ENCODE data around the gene PKDCC. TPM values are rescaled to one million over a fixed set of nuclear protein-coding genes. Genes with fewer than 3 reads are reported as not detected.

Gene PKDCC
- total and polyA plus RNA-seq, 4 donors: 2.0 to 76.0 (median 19.8) TPM

DNA sequence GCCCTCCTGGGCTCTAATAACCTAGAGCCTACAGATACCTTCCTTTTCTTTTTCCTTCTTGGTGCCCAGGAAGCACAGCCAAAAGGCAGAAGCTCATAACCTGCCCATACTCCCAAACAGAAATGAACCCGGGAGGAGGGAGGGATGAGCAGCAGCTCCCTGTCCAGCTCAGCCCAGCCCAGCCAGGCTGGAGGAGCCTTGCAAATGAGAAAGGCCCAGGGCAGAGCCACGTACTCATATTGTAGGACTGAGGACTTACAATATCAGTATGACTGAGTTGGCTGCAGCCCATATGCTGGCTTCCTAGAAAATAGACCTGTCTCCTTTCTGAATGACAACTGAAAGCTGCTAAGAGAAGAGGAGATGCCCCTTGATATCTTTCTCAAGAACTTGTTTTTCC lies 21.7 kb downstream of the PKDCC start (continued):
- TF ChIP-seq, protein P1, sequence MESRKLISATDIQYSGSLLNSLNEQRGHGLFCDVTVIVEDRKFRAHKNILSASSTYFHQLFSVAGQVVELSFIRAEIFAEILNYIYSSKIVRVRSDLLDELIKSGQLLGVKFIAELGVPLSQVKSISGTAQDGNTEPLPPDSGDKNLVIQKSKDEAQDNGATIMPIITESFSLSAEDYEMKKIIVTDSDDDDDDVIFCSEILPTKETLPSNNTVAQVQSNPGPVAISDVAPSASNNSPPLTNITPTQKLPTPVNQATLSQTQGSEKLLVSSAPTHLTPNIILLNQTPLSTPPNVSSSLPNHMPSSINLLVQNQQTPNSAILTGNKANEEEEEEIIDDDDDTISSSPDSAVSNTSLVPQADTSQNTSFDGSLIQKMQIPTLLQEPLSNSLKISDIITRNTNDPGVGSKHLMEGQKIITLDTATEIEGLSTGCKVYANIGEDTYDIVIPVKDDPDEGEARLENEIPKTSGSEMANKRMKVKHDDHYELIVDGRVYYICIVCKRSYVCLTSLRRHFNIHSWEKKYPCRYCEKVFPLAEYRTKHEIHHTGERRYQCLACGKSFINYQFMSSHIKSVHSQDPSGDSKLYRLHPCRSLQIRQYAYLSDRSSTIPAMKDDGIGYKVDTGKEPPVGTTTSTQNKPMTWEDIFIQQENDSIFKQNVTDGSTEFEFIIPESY (IDR thresholded peaks at IDR 0.05): no peak
- TF ChIP-seq FOXA2 (IDR thresholded peaks at IDR 0.05) (no peak), SP1 (IDR thresholded peaks at IDR 0.05) (no peak)

DNA sequence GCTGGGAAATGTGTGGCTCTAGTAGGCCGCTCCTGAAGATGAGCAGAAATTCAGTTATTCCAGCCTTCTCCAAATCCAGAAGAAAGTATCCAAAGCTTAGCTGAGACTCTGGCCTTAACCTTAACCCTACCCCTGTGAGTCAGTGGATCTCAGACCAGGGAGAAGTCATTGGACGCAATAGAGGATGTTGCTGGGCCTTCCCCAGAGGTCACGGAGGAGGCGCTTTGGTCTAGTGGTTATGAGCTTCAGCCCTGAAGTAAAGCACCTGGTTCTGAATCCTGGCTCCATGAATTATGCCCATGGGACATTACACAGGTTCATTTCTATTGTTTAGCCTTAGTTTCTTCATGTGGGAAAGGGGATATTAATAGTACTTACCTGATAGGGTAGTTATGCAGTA lies 24.0 kb downstream of the PKDCC start:
- no peaks in the 10 kb centered on the region for H3K27me3 ChIP-seq (ENCODE audit: control insufficient read depth in 4 of 4, insufficient read depth in 4 of 4, low read length in 3 of 4)
- H3K9ac ChIP-seq (ENCODE audit: low read depth in 1 of 2, low read length in 2 of 2): no peak overlapping the region
- DNase-seq (ENCODE audit: low spot score): no peak
- no peak overlapping the region for H3K27ac ChIP-seq (ENCODE audit: low read depth in 1 of 2, low read length in 2 of 2)
- H3K4me1 ChIP-seq (ENCODE audit: control insufficient read depth in 4 of 4, insufficient read depth in 4 of 4, low read length in 3 of 4): peaks cover 0 to 3% (median 0%) of the 10 kb centered on the region in 4 donors
- no peaks in the 10 kb centered on the region for H3K9me3 ChIP-seq (ENCODE audit: control insufficient read depth in 4 of 4, low read length in 3 of 4)
- H3K4me3 ChIP-seq (ENCODE audit: low read depth in 1 of 3, low read length in 3 of 3): no peak overlapping the region
- H3K36me3 ChIP-seq (ENCODE audit: control insufficient read depth in 4 of 4, insufficient read depth in 3 of 4, low read depth in 1 of 4, low read length in 3 of 4): no peaks in the 10 kb centered on the region
- WGBS: 82% methylated on average over 4 of the region's 4 CpGs
- no peak for TF ChIP-seq NR2F2 (IDR thresholded peaks at IDR 0.05)
- TF ChIP-seq JUND (IDR thresholded peaks at IDR 0.05): no peak
- TF ChIP-seq, protein P2, sequence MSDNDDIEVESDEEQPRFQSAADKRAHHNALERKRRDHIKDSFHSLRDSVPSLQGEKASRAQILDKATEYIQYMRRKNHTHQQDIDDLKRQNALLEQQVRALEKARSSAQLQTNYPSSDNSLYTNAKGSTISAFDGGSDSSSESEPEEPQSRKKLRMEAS (IDR thresholded peaks at IDR 0.05): no peak
- TF ChIP-seq RXRA (IDR thresholded peaks at IDR 0.05): peak in 1 of 2 donors; percentile 34
- no peak for TF ChIP-seq GABPA (IDR thresholded peaks at IDR 0.05 in 1 of 2, conservative IDR thresholded peaks at IDR 0.05 in 1 of 2)
- no peak for TF ChIP-seq RAD21 (IDR thresholded peaks at IDR 0.05)
- TF ChIP-seq, protein P3, sequence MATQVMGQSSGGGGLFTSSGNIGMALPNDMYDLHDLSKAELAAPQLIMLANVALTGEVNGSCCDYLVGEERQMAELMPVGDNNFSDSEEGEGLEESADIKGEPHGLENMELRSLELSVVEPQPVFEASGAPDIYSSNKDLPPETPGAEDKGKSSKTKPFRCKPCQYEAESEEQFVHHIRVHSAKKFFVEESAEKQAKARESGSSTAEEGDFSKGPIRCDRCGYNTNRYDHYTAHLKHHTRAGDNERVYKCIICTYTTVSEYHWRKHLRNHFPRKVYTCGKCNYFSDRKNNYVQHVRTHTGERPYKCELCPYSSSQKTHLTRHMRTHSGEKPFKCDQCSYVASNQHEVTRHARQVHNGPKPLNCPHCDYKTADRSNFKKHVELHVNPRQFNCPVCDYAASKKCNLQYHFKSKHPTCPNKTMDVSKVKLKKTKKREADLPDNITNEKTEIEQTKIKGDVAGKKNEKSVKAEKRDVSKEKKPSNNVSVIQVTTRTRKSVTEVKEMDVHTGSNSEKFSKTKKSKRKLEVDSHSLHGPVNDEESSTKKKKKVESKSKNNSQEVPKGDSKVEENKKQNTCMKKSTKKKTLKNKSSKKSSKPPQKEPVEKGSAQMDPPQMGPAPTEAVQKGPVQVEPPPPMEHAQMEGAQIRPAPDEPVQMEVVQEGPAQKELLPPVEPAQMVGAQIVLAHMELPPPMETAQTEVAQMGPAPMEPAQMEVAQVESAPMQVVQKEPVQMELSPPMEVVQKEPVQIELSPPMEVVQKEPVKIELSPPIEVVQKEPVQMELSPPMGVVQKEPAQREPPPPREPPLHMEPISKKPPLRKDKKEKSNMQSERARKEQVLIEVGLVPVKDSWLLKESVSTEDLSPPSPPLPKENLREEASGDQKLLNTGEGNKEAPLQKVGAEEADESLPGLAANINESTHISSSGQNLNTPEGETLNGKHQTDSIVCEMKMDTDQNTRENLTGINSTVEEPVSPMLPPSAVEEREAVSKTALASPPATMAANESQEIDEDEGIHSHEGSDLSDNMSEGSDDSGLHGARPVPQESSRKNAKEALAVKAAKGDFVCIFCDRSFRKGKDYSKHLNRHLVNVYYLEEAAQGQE (IDR thresholded peaks at IDR 0.05): no peak
- TF ChIP-seq SP1 (IDR thresholded peaks at IDR 0.05): no peak

DNA sequence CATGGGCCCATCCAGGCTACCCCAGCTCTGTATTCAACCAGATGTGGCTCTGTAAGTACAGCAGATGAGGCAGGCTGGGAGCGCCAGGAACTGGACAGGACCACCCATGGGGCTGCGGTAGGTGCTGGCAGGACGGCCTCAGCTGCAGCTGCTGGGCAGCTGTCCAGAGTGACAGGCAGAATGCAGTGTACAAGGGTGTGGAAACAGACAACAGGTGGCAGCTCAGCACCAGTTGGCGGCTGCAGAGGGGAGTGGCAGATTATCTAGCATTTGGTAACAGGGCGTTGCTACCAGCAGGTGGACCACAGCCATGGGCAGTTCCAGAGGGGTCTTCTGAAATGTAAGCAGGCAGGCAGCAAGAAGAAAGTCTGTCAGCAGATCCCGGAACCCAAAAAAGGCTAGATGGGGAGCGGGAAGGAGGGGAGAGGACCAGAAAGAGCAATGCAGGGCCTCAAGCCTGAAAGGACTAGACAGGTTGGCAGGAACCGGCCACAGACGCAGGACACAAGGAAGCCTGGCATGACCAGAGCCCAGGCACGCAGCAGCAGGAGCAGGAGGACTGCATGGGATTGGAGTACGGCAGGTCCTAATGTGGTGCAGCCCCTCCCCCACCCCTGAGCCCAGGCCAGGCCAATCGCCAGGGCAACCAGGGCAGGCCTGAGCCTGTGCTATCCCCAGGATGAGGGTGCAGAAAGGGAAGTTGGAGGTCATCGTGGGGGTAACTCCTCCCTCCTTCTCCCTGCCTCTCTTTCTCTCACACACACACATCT lies 24.7 kb downstream of the PKDCC start:
- no peaks in the 10 kb centered on the region for H3K36me3 ChIP-seq (ENCODE audit: control insufficient read depth in 4 of 4, insufficient read depth in 3 of 4, low read depth in 1 of 4, low read length in 3 of 4)
- DNase-seq (ENCODE audit: low spot score): no peak
- H3K27ac ChIP-seq (ENCODE audit: low read depth in 1 of 2, low read length in 2 of 2): no peak overlapping the region
- no peak overlapping the region for H3K4me3 ChIP-seq (ENCODE audit: low read depth in 1 of 3, low read length in 3 of 3)
- no peaks in the 10 kb centered on the region for H3K27me3 ChIP-seq (ENCODE audit: control insufficient read depth in 4 of 4, insufficient read depth in 4 of 4, low read length in 3 of 4)
- TF ChIP-seq, protein P1 (IDR thresholded peaks at IDR 0.05): no peak
- TF ChIP-seq RXRA (IDR thresholded peaks at IDR 0.05): no peak
- peaks cover 0 to 3% (median 0%) of the 10 kb centered on the region in 4 donors for H3K4me1 ChIP-seq (ENCODE audit: control insufficient read depth in 4 of 4, insufficient read depth in 4 of 4, low read length in 3 of 4)
- H3K9ac ChIP-seq (ENCODE audit: low read depth in 1 of 2, low read length in 2 of 2): no peak overlapping the region
- 74% methylated on average over 13 of the region's 13 CpGs for WGBS
- H3K9me3 ChIP-seq (ENCODE audit: control insufficient read depth in 4 of 4, low read length in 3 of 4): no peaks in the 10 kb centered on the region

Measured in liver (tissue), 9 donors.